ENCODE results near the gene ZNF764. TPM values are rescaled to one million over a fixed set of nuclear protein-coding genes. Genes with fewer than 3 reads are reported as not detected.

ZNF764 gene
- total and polyA plus RNA-seq, 12 donors: 3.6 to 15.0 (median 9.5) TPM

DNA sequence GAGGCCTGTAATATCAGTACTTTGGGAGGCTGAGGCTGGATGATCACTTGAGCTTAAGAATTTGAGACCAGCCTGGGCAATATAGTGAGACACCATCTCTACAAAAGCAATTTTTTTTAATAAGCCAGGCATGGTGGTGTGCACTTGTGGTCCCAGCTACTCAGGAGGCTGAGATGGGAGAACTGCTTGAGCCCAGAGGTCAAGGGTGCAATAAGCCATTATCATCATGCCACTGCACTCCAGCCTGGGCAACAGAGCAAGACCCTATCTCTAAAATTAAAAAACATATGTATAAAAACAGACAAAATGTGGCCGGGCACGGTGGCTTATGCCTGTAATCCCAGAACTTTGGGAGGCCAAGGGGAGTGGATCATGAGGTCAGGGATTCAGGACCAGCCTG, 30.5 kb upstream of the ZNF764 start:
- H3K4me3 ChIP-seq: no peak overlapping the region
- H3K4me1 ChIP-seq (replicated peaks in 1 of 2): peaks cover 10 to 13% of the 10 kb centered on the region in 2 donors
- 89 to 97% (median 95%) methylated on average over 2 of the region's 2 CpGs for WGBS, 4 donors
- no peak overlapping the region for H3K27ac ChIP-seq
- DNase-seq: no peak
- TF ChIP-seq, protein P1, sequence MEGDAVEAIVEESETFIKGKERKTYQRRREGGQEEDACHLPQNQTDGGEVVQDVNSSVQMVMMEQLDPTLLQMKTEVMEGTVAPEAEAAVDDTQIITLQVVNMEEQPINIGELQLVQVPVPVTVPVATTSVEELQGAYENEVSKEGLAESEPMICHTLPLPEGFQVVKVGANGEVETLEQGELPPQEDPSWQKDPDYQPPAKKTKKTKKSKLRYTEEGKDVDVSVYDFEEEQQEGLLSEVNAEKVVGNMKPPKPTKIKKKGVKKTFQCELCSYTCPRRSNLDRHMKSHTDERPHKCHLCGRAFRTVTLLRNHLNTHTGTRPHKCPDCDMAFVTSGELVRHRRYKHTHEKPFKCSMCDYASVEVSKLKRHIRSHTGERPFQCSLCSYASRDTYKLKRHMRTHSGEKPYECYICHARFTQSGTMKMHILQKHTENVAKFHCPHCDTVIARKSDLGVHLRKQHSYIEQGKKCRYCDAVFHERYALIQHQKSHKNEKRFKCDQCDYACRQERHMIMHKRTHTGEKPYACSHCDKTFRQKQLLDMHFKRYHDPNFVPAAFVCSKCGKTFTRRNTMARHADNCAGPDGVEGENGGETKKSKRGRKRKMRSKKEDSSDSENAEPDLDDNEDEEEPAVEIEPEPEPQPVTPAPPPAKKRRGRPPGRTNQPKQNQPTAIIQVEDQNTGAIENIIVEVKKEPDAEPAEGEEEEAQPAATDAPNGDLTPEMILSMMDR (IDR thresholded peaks at IDR 0.05): no peak
- no peak for TF ChIP-seq POLR2A (IDR thresholded peaks at IDR 0.05)
- no peaks in the 10 kb centered on the region for H3K36me3 ChIP-seq (replicated peaks in 1 of 2)
- no peaks in the 10 kb centered on the region for H3K9me3 ChIP-seq (replicated peaks in 1 of 3)
- H3K27me3 ChIP-seq: no peaks in the 10 kb centered on the region
- intact Hi-C loops (cut with DNase I): no loop called here

DNA sequence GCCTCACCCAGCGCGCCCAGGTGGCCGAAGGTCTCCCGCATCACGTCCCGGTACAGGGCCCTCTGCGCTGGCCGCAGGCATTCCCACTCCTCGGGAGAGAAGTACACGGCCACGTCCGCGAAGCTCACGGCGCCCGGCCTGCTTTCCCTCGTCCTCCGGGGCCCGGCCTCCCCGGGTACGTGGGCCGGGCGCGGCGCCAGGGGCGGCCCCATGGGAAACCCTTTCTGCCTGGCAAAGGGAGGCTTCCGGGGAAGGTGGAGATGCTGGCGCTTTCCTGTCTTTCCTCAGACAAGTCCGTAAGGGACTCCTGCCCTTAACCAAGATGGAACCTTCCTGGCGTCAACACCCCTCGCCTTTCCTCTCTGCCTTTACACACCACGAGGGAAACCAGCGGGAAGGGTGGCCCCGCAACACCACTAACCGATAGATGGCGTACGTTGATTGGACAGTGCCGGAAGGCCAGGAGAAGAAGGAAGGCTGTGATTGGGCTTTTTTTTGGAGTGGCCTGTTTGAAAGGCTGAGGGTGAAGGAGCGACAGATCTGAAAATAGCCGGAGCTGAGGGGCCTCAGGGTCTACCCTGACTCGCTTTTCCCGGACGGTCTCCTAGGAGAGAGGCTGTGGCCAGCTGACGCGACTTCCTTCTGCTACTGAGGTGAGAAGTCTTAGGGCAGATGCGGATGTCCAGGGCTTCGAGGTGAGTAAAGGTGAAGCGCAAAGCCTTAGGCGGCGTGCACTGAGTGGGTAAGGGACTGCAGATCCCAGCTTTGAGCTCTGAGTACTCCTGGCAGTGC, 27.4 kb upstream of the ZNF764 start, which contains the start of gene ZNF785:
Gene ZNF785, minus strand, starts transcription at position 298 of the 792 bp plus-strand sequence. Its CDS starts 86 bp downstream, at position 212.
- peak; percentile 96 to 99 (median 99) for DNase-seq
- H3K27ac ChIP-seq: peak within 1 kb of the TSS; percentile 58 to 91 (median 84)
- no peaks in the 10 kb centered on the region for H3K27me3 ChIP-seq
- peak within 1 kb of the TSS; percentile 51 to 80 (median 72) for H3K4me3 ChIP-seq
- TF ChIP-seq, protein P1 (IDR thresholded peaks at IDR 0.05): peak in 3 of 6 experiments; percentile 1 to 19 (median 8)
- peak in 1 of 2 donors; percentile 44 for TF ChIP-seq POLR2A (IDR thresholded peaks at IDR 0.05)
- peaks cover 0 to 20% of the 10 kb centered on the region in 2 donors for H3K36me3 ChIP-seq (replicated peaks in 1 of 2)
- 1 to 2% (median 2%) methylated on average over 13 to 50 of the region's 50 CpGs for WGBS, 4 donors
- H3K4me1 ChIP-seq (replicated peaks in 1 of 2): peaks cover 10 to 13% of the 10 kb centered on the region in 2 donors
- intact Hi-C loops (cut with DNase I): no loop called here
- no peaks in the 10 kb centered on the region for H3K9me3 ChIP-seq (replicated peaks in 1 of 3)

DNA sequence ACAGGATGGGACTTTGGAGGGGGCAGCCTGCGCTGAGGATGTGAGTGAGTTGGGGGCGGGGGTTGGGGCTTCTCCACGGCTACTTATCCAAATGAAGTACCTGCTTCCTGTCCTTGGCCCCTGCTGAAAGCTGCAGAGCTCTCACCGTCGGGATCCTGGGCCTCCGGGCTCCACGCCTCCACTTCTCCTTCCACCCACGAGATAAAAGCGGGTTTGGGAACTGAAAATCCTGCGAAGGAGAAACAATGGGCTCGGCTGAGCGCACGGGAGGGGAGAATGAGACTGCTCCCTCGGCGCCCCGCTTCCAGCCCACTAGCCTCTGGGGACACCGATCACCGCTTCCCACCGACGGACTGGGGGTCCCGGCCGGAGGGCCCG, 26.8 kb upstream of the ZNF764 start:
- intact Hi-C loops (cut with DNase I): no loop called here

DNA sequence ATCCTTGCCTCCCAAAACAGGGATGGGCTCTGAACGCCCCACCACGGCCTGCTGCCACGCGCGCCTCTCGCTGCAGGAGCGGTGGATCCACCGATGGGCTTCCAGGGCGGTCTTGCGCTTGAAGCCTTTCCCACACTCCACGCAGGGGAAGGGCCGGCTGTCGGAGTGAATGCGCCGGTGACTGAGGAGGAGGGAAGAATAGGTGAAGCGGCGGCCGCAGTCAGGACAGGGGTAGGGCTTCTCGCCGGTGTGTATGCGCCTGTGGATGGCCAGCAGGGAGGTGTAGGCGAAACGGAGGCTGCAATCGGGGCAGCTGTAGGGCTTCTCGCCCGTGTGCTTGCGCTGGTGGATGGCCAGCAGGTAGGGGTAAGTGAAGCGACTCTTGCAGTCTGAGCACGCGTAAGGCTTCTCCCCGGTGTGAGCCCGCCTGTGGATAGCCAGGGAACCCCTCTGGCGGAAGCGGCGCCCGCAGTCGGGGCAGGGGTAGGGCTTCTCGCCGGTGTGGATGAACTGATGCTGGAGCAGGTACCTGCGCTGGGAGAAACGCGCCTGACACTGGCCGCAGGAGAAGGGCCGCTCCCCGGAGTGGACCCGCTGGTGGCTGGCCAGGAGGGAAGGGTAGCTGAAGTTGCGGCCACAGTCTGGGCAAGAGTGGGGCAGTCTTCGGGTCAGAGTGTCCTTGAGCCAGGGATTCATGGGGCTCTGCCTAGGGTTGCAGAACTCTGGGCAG, 24.6 kb upstream of the ZNF764 start:
- no peaks in the 10 kb centered on the region for H3K27me3 ChIP-seq
- no peak overlapping the region for H3K4me3 ChIP-seq
- DNase-seq: no peak
- no peaks in the 10 kb centered on the region for H3K9me3 ChIP-seq (replicated peaks in 1 of 3)
- peaks cover 0 to 29% of the 10 kb centered on the region in 2 donors for H3K36me3 ChIP-seq (replicated peaks in 1 of 2)
- H3K4me1 ChIP-seq (replicated peaks in 1 of 2): peaks cover 10 to 13% of the 10 kb centered on the region in 2 donors
- TF ChIP-seq, protein P1 (IDR thresholded peaks at IDR 0.05): no peak
- no peak for TF ChIP-seq POLR2A (IDR thresholded peaks at IDR 0.05)
- intact Hi-C loops (cut with DNase I): no loop called here
- H3K27ac ChIP-seq: no peak overlapping the region
- WGBS, 4 donors: 96 to 98% (median 96%) methylated on average over 31 to 48 of the region's 48 CpGs

More for the DNA sequence above, 26.8 kb upstream of the ZNF764 start:
- DNase-seq: no peak
- peaks cover 0 to 20% of the 10 kb centered on the region in 2 donors for H3K36me3 ChIP-seq (replicated peaks in 1 of 2)
- peak overlapping the region; percentile 58 to 91 (median 84) for H3K27ac ChIP-seq
- no peaks in the 10 kb centered on the region for H3K27me3 ChIP-seq
- peaks cover 10 to 13% of the 10 kb centered on the region in 2 donors for H3K4me1 ChIP-seq (replicated peaks in 1 of 2)
- peak overlapping the region; percentile 35 to 80 (median 72) for H3K4me3 ChIP-seq
- no peaks in the 10 kb centered on the region for H3K9me3 ChIP-seq (replicated peaks in 1 of 3)
- TF ChIP-seq POLR2A (IDR thresholded peaks at IDR 0.05): no peak
- WGBS, 4 donors: 0 to 5% (median 3%) methylated on average over 7 to 23 of the region's 23 CpGs

All from adrenal gland (tissue), 12 donors.